Right atrium auricular region (tissue), 2 donors: ENCODE results near the gene GJA9. TPM values are rescaled to one million over a fixed set of nuclear protein-coding genes. Genes with fewer than 3 reads are reported as not detected.
"Not testable (repeated sequence)": the region's sequence is repeated elsewhere in the genome, so short reads cannot be mapped to it uniquely, and the experiment has no call there.

ENCODE experiments used
- DNase-seq: peaks from one replicate; pipeline ENCODE4 v3.0.0-alpha.2; 2019; ENCODE audit warnings: low spot score
- H3K27ac ChIP-seq, 2 donors: fragments of 200-600 bp; sonication (generic); 1 replicate in 1 of 2; 2 replicates in 1 of 2; pipeline ENCODE4 v1.5.1; 2016 to 2019
- H3K27me3 ChIP-seq, 2 donors: fragments of 200-600 bp; sonication (generic); one replicate each; pipeline versions ENCODE4 v1.5.1 to v1.6.0; 2017 to 2019
- H3K36me3 ChIP-seq: fragments of 200-600 bp; sonication (generic); one replicate; pipeline ENCODE4 v1.5.1; 2016
- H3K4me1 ChIP-seq, 2 donors: fragments of 200-600 bp; sonication (generic); one replicate each; pipeline versions ENCODE4 v1.5.1 to v1.6.0; 2017 to 2019
- H3K4me3 ChIP-seq, 2 donors: fragments of 200-600 bp; sonication (generic); 1 replicate in 1 of 2; 2 replicates in 1 of 2; pipeline ENCODE4 v1.5.1; 2017 to 2019; ENCODE audit warnings: mild to moderate bottlenecking in 1 of 2, moderate library complexity in 1 of 2
- H3K9me3 ChIP-seq, 2 donors: fragments of 200-600 bp; sonication (generic); one replicate each; pipeline ENCODE4 v1.5.1; 2019
- CTCF ChIP-seq, 2 donors: fragments of 200-600 bp; sonication (generic); IDR thresholded peaks; one replicate each; pipeline ENCODE4 v1.5.1; 2019; ENCODE audit warnings: antibody characterized with exemption in 2 of 2
- total RNA-seq, 2 donors: library from RNA; depleted of rRNA; stranded (reverse); fragments of >200 nt; gene quantifications; one replicate each; pipeline ENCODE4 v1.1.0, GENCODE V29; 2016

Gene GJA9
- total RNA-seq, 2 donors from 2014 or later = not detected

DNA sequence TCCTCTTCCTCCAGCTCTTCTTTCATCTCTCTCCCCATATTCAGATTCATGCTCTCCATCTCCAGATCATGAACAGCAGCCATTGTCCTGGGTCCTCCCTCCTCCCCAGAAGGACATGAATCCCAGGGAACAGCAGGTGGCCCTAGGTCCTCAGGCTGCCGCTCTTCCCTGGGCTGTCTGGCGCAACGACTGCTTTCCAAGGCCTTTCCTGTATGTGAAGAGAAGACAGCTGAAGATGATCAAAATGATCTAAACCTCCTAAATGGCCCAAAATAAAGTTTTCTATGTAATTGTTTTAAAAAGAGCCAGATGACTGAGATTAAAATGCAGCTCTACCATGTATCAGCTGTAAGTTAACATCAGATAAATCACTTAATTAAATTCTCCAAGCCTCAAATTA, 37.7 kb upstream of the GJA9 start:
- no peaks in the 10 kb centered on the region for H3K36me3 ChIP-seq
- no peak overlapping the region for H3K27ac ChIP-seq
- H3K27me3 ChIP-seq = no peaks in the 10 kb centered on the region
- no peak for DNase-seq
- H3K4me3 ChIP-seq = no peak overlapping the region
- no peaks in the 10 kb centered on the region for H3K9me3 ChIP-seq
- peak in 1 of 2 donors; percentile 18 for TF ChIP-seq CTCF (IDR thresholded peaks at IDR 0.05)
- no peaks in the 10 kb centered on the region for H3K4me1 ChIP-seq

GRCh38 chr1:38918568-38918967, 37.2 kb upstream of the GJA9 start:
- no peak overlapping the region for H3K27ac ChIP-seq
- H3K27me3 ChIP-seq = no peaks in the 10 kb centered on the region
- H3K4me1 ChIP-seq = no peaks in the 10 kb centered on the region
- no peaks in the 10 kb centered on the region for H3K9me3 ChIP-seq
- no peak for DNase-seq
- no peak for TF ChIP-seq CTCF (IDR thresholded peaks at IDR 0.05)
- no peak overlapping the region for H3K4me3 ChIP-seq
- H3K36me3 ChIP-seq = no peaks in the 10 kb centered on the region

DNA sequence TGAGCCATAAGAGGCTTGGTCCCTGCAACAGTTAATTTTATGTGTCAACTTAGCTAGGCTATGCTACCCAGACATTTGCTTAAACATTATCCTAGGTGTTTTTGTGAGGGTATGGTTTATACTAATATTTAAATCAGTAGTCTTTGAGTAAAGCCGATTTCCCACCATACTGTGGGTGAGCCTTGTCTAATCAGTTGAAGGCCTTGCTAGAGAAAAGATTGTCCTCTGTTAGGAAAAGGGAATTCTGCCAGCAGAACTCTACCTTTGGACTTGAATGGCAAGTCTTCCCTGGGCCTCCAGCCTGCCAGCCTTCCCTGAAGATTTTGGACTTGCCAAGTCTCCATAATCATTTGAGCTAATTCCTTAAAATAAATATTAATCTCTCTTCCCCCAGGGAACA, 36.4 kb upstream of the GJA9 start:
- no peaks in the 10 kb centered on the region for H3K27me3 ChIP-seq
- no peaks in the 10 kb centered on the region for H3K4me1 ChIP-seq
- H3K4me3 ChIP-seq = no peak overlapping the region
- no peak overlapping the region for H3K27ac ChIP-seq
- no peak for TF ChIP-seq CTCF (IDR thresholded peaks at IDR 0.05)
- DNase-seq = no peak
- H3K36me3 ChIP-seq = no peaks in the 10 kb centered on the region
- no peaks in the 10 kb centered on the region for H3K9me3 ChIP-seq

GRCh38 chr1:38917337-38917736, 36.0 kb upstream of the GJA9 start:
- Histone ChIP-seq H3K4me3 (no peak overlapping the region), H3K27ac (no peak overlapping the region), H3K27me3 (no peaks in the 10 kb centered on the region), H3K9me3 (no peaks in the 10 kb centered on the region), H3K36me3 (no peaks in the 10 kb centered on the region), H3K4me1 (no peaks in the 10 kb centered on the region)
- no peak for TF ChIP-seq CTCF (IDR thresholded peaks at IDR 0.05)
- no peak for DNase-seq

- no peaks in the 10 kb centered on the region for H3K27me3 ChIP-seq
- DNase-seq = no peak
- no peaks in the 10 kb centered on the region for H3K4me1 ChIP-seq
- no peak overlapping the region for H3K27ac ChIP-seq
- no peaks in the 10 kb centered on the region for H3K36me3 ChIP-seq
- TF ChIP-seq CTCF (IDR thresholded peaks at IDR 0.05) = no peak
- no peaks in the 10 kb centered on the region for H3K9me3 ChIP-seq
- no peak overlapping the region for H3K4me3 ChIP-seq
These were observed 34.1 kb upstream of the GJA9 start for GRCh38 chr1:38915352-38915948.

- H3K4me3 ChIP-seq, H3K9me3 ChIP-seq, H3K27me3 ChIP-seq, DNase-seq, H3K27ac ChIP-seq, H3K4me1 ChIP-seq, H3K36me3 ChIP-seq: not testable (repeated sequence)
These were observed 33.5 kb upstream of the GJA9 start for GRCh38 chr1:38914908-38915307.
